Type B pancreatic cell (in vitro differentiated cells): ENCODE results near the gene TMTC4. TPM values are rescaled to one million over a fixed set of nuclear protein-coding genes. Genes with fewer than 3 reads are reported as not detected.

ENCODE experiments used
- DNase-seq: peaks from one replicate; pipeline ENCODE4 v3.0.0; 2021; ENCODE audit warnings: mixed read lengths; ENCODE audit not compliant: unreplicated experiment; ENCODE audit errors: extremely low spot score
- H3K27ac Mint-ChIP-seq: 2 replicates; pipeline ENCODE4 v1.8.0; 2021; ENCODE audit warnings: mild to moderate bottlenecking, mixed read lengths
- H3K27me3 Mint-ChIP-seq: 2 replicates; pipeline ENCODE4 v1.8.0; 2021; ENCODE audit warnings: mixed read lengths
- H3K36me3 Mint-ChIP-seq: 2 replicates; pipeline ENCODE4 v1.8.0; 2021; ENCODE audit warnings: mixed read lengths
- H3K4me1 Mint-ChIP-seq: one replicate; pipeline ENCODE4 v1.8.0; 2021; ENCODE audit warnings: mixed read lengths; ENCODE audit not compliant: unreplicated experiment
- H3K4me3 Mint-ChIP-seq: 2 replicates; pipeline ENCODE4 v1.8.0; 2021; ENCODE audit warnings: mild to moderate bottlenecking, mixed read lengths
- H3K9me3 Mint-ChIP-seq: 2 replicates; pipeline ENCODE4 v1.8.0; 2021; ENCODE audit warnings: mixed read lengths
- total RNA-seq: library from RNA; stranded (reverse); gene quantifications from 2 replicates; pipeline ENCODE4 v1.2.1, GENCODE V29; 2021; ENCODE audit warnings: low replicate concordance
- TF ChIP-seq, protein P1 (sequence below): fragments of 200-600 bp; sonication (generic); conservative IDR thresholded peaks from 2 replicates; pipeline ENCODE4 v1.5.0; 2021; ENCODE audit warnings: antibody characterized with exemption, mild to moderate bottlenecking

The TMTC4 gene
- total RNA-seq, 1 donor from 2014 or later = 44.5 TPM

DNA sequence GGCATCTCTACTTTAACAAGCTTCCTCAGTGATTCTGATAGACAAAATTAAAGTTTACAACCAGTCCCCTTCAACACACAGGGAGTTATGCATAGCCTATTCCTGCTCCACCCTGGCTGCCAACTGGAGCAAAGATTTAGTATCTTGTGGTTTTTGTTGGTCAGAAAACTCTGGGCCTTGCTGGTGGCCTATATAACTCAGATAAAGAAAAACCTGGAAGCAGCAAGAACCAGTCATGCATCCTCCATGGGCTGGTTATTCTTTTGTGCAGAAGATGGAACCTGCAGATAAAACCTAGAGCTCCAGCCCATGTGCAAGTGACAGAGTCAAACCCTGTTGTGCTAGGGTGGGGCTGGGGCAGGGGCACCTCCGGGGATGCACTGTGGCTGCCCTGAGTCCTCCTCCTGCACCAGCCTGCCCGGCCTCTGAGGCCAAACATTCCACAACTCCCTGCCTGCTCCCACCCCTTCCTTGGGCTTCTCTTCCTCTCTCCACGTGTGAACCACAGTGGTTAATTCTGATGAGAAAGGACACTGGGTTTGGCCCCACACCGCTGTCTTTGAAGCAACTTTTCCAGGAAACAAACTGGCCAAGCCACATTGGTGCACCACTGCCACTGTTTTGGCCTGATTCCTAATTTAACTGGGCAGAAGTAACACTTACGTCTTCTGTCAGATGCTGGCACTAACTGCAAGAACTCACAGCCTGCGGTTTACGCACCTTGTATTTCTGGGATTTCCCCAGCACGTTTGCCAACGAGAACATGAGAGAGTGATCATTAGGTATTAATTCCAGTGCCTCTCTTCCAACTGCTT lies 62.7 kb downstream of the TMTC4 start:
- TF ChIP-seq, protein P1, sequence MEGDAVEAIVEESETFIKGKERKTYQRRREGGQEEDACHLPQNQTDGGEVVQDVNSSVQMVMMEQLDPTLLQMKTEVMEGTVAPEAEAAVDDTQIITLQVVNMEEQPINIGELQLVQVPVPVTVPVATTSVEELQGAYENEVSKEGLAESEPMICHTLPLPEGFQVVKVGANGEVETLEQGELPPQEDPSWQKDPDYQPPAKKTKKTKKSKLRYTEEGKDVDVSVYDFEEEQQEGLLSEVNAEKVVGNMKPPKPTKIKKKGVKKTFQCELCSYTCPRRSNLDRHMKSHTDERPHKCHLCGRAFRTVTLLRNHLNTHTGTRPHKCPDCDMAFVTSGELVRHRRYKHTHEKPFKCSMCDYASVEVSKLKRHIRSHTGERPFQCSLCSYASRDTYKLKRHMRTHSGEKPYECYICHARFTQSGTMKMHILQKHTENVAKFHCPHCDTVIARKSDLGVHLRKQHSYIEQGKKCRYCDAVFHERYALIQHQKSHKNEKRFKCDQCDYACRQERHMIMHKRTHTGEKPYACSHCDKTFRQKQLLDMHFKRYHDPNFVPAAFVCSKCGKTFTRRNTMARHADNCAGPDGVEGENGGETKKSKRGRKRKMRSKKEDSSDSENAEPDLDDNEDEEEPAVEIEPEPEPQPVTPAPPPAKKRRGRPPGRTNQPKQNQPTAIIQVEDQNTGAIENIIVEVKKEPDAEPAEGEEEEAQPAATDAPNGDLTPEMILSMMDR = no peak
- no peak for DNase-seq
- Mint-ChIP-seq H3K4me1 (peaks cover 13% of the 10 kb centered on the region), H3K9me3 (peaks cover 4% of the 10 kb centered on the region), H3K36me3 (peaks cover 32% of the 10 kb centered on the region), H3K27ac (no peak overlapping the region), H3K27me3 (no peaks in the 10 kb centered on the region), H3K4me3 (no peak overlapping the region)

DNA sequence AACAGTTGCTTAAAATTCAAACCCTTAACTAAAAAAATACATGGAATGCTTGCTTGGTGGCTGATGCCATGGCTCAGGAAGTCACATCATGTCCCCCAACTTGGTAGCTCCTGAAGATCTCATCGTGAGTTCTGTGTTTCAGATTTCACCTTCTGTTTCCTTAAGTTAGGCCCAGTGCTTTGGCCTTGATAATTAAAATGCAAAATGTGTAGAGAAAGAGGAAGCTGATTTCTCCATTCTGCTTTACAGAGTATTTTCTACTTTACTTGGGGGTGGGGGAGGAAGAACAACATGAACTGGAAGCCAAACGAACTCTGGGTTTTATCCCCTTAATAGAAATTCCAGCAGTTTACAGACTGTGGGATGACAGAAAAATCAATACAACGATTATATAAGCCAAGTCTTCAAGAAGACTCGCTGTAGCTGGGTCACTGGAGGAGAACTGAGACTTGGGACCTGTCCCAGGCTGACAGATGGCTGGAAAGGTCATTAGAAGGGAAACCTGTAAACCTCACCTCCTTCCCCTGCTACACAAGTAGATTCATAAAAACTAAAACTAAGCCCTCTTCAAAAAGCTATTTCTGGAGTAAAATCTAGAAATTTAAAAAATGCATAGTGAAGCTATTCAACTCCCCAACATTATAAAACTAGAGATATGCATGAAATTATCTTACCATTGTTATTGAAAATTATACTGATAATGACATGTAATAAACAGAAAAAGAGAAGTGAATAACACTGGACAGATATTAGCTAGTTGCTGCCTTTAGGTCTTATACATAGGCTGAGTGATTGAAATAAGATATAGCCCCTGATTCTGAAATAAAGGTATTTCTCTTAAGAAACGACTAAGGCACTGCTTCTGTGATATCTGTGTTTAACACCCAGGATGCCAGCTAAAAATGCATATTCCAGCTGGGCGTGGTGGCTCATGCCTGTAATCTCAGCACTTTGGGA lies 63.9 kb downstream of the TMTC4 start:
- TF ChIP-seq, protein P1 = no peak
- H3K4me3 Mint-ChIP-seq = no peak overlapping the region
- H3K9me3 Mint-ChIP-seq = no peaks in the 10 kb centered on the region
- H3K36me3 Mint-ChIP-seq = peaks cover 33% of the 10 kb centered on the region
- H3K27me3 Mint-ChIP-seq = no peaks in the 10 kb centered on the region
- DNase-seq = no peak
- peaks cover 13% of the 10 kb centered on the region for H3K4me1 Mint-ChIP-seq
- H3K27ac Mint-ChIP-seq = no peak overlapping the region

DNA sequence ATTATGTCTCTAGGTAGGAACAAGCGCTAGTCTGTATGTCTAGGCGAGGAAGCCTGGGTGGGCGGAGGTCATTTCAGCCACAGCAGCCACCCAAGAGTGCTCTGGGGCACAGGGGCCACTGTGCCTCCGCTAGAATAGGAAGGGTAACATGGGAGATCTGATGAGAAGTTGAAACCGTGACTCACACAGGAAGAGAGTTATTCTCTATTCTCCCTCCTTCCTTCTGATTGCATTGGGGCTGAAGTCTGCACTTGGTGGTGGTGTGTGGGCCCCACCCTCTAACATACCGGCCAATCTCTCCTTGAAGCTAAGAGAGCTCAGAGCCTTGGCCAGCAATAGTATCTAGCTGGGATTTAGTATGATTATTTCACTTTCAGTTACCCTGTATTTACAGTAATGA lies 65.7 kb downstream of the TMTC4 start:
- DNase-seq = no peak
- Mint-ChIP-seq H3K9me3 (no peaks in the 10 kb centered on the region), H3K27ac (peak overlapping the region; percentile 16), H3K36me3 (peaks cover 43% of the 10 kb centered on the region), H3K4me3 (no peak overlapping the region), H3K4me1 (peaks cover 16% of the 10 kb centered on the region), H3K27me3 (no peaks in the 10 kb centered on the region)
- TF ChIP-seq, protein P1 = no peak

DNA sequence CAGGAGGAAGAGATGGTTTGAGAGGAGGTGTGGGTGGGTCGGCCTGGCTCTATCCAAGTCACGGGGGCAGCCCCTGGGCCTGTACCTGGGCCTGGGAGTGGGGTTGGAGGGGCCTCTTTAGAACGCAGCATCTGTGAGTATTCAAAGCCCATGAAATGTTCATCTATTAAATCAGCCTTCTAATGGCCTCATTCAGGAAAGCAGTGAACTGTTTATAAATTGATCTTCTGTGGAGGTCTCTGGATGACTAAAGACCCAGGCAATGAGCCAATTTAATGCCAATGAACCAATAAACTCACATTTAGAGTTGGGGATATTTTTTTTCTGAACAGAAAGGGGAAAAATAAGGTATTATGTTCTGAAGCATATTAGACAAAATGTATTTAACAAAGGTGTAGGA lies 66.1 kb downstream of the TMTC4 start:
- Mint-ChIP-seq H3K27ac (peak overlapping the region; percentile 16), H3K9me3 (no peaks in the 10 kb centered on the region), H3K27me3 (no peaks in the 10 kb centered on the region), H3K36me3 (peaks cover 46% of the 10 kb centered on the region), H3K4me3 (no peak overlapping the region), H3K4me1 (peaks cover 20% of the 10 kb centered on the region)
- DNase-seq = no peak
- TF ChIP-seq, protein P1 = no peak

DNA sequence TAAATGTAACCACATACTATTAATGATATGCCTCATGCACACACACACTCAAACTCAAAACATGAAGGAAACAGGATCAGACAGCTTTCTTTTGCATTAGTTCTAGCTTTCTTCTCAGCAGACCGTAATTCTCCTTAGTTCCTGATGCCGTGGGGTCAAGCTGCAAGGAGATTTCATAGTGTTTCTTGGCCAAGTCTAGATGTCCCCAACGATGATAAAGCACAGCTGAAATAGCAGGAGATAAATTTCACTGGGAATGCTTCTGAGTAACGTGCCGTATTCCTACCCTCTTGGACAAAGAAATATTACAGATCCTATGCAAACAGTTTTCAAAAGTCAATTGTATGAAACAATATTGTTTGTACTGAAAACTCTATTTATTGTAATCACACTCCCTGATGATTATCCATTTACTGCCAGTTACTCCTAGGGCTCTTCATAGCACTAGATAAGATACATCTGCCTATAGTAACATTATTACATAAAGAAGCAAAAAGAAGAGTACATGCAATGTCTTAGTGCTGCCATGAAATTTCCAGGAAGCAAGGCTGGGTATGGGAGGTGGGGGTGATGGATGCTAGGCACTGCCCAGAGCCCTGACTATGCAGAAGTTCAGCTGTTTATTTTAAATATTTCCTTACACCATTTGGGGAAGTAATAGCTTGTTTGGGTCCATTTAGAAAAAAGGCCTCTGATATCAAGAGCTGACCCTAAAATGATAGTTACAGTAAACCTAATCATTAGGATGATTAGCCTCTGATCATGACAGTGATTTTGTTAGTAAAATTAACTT lies 69.5 kb downstream of the TMTC4 start:
- TF ChIP-seq, protein P1 = no peak
- Mint-ChIP-seq H3K4me1 (peaks cover 32% of the 10 kb centered on the region), H3K27me3 (no peaks in the 10 kb centered on the region), H3K9me3 (no peaks in the 10 kb centered on the region), H3K4me3 (no peak overlapping the region), H3K27ac (no peak overlapping the region), H3K36me3 (peaks cover 35% of the 10 kb centered on the region)
- no peak for DNase-seq
